ENCODE data around the gene MS4A2.
"Not testable (repeated sequence)": the region's sequence is repeated elsewhere in the genome, so short reads cannot be mapped to it uniquely, and the experiment has no call there.

DNA sequence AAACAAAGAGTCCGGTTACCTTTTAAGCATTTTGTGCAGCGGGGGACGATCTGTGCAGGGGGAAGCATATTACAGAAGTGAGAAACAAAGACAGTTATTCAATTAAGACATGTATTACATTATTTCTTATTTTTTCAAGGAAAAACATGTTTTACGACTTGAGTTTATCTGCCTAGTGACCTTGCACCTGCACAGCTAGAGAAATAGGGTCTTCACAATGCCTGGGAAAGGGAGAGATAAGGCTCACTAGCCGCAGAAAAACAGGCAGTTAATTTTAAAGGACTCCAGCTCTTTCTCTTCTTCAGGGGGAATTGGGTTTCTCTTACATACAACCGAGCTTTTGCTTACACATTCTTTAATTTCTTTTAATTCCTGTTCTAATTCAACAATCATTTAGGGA is 16.8 kb upstream of the MS4A2 start:
- not testable (repeated sequence) for TF ChIP-seq SIN3A (IDR thresholded peaks at IDR 0.05; ENCODE audit: low read depth); POLR2A (IDR thresholded peaks at IDR 0.05; ENCODE audit: borderline replicate concordance, extremely low read depth, insufficient read depth, insufficient read length); EZH2phosphoT487 (IDR thresholded peaks at IDR 0.05; ENCODE audit: borderline replicate concordance); SP1 (IDR thresholded peaks at IDR 0.05; ENCODE audit: low read depth); ELF1 (IDR thresholded peaks at IDR 0.05; ENCODE audit: borderline replicate concordance, low read depth); TCF7L2 (IDR thresholded peaks at IDR 0.05; ENCODE audit: borderline replicate concordance, extremely low read depth, insufficient read depth, insufficient read length); JUND (IDR thresholded peaks at IDR 0.05)
- TF ChIP-seq, protein P1, sequence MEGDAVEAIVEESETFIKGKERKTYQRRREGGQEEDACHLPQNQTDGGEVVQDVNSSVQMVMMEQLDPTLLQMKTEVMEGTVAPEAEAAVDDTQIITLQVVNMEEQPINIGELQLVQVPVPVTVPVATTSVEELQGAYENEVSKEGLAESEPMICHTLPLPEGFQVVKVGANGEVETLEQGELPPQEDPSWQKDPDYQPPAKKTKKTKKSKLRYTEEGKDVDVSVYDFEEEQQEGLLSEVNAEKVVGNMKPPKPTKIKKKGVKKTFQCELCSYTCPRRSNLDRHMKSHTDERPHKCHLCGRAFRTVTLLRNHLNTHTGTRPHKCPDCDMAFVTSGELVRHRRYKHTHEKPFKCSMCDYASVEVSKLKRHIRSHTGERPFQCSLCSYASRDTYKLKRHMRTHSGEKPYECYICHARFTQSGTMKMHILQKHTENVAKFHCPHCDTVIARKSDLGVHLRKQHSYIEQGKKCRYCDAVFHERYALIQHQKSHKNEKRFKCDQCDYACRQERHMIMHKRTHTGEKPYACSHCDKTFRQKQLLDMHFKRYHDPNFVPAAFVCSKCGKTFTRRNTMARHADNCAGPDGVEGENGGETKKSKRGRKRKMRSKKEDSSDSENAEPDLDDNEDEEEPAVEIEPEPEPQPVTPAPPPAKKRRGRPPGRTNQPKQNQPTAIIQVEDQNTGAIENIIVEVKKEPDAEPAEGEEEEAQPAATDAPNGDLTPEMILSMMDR (IDR thresholded peaks at IDR 0.05 in 2 of 3, conservative IDR thresholded peaks at IDR 0.05 in 1 of 3; ENCODE audit: borderline replicate concordance in 1 of 3, insufficient read depth in 1 of 3, low read depth in 2 of 3, low read length in 2 of 3), result not testable (repeated sequence)
- TF ChIP-seq, protein P2, sequence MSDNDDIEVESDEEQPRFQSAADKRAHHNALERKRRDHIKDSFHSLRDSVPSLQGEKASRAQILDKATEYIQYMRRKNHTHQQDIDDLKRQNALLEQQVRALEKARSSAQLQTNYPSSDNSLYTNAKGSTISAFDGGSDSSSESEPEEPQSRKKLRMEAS (IDR thresholded peaks at IDR 0.05), result not testable (repeated sequence)
- TF ChIP-seq, protein P3, sequence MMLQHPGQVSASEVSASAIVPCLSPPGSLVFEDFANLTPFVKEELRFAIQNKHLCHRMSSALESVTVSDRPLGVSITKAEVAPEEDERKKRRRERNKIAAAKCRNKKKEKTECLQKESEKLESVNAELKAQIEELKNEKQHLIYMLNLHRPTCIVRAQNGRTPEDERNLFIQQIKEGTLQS (IDR thresholded peaks at IDR 0.05), result not testable (repeated sequence)
- TF ChIP-seq, protein P4, sequence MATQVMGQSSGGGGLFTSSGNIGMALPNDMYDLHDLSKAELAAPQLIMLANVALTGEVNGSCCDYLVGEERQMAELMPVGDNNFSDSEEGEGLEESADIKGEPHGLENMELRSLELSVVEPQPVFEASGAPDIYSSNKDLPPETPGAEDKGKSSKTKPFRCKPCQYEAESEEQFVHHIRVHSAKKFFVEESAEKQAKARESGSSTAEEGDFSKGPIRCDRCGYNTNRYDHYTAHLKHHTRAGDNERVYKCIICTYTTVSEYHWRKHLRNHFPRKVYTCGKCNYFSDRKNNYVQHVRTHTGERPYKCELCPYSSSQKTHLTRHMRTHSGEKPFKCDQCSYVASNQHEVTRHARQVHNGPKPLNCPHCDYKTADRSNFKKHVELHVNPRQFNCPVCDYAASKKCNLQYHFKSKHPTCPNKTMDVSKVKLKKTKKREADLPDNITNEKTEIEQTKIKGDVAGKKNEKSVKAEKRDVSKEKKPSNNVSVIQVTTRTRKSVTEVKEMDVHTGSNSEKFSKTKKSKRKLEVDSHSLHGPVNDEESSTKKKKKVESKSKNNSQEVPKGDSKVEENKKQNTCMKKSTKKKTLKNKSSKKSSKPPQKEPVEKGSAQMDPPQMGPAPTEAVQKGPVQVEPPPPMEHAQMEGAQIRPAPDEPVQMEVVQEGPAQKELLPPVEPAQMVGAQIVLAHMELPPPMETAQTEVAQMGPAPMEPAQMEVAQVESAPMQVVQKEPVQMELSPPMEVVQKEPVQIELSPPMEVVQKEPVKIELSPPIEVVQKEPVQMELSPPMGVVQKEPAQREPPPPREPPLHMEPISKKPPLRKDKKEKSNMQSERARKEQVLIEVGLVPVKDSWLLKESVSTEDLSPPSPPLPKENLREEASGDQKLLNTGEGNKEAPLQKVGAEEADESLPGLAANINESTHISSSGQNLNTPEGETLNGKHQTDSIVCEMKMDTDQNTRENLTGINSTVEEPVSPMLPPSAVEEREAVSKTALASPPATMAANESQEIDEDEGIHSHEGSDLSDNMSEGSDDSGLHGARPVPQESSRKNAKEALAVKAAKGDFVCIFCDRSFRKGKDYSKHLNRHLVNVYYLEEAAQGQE (IDR thresholded peaks at IDR 0.05; ENCODE audit: low read depth), result not testable (repeated sequence)

Data from HCT116 (cell line).